Duodenal mucosa (tissue), 2 donors: ENCODE results near the gene CALB2.

Experiments
- H3K27ac ChIP-seq: one replicate; pipeline ENCODE4 v1.7.0; 2013; ENCODE audit warnings: low read depth, low read length
- H3K27me3 ChIP-seq, 2 donors: one replicate each; pipeline ENCODE4 v1.7.0; 2013; ENCODE audit warnings: low read length in 2 of 2, control low read depth in 1 of 2; ENCODE audit not compliant: insufficient read depth in 2 of 2, control insufficient read depth in 1 of 2
- H3K36me3 ChIP-seq, 2 donors: one replicate each; pipeline ENCODE4 v1.7.0; 2013; ENCODE audit warnings: low read length in 2 of 2, control low read depth in 1 of 2; ENCODE audit not compliant: insufficient read depth in 2 of 2, control insufficient read depth in 1 of 2
- H3K4me1 ChIP-seq, 2 donors: one replicate each; pipeline ENCODE4 v1.7.0; 2013; ENCODE audit warnings: low read length in 2 of 2, control low read depth in 1 of 2; ENCODE audit not compliant: insufficient read depth in 2 of 2, control insufficient read depth in 1 of 2
- H3K4me3 ChIP-seq, 2 donors: one replicate each; pipeline ENCODE4 v1.7.0; 2013; ENCODE audit warnings: low read length in 2 of 2, low read depth in 1 of 2
- H3K9ac ChIP-seq, 2 donors: one replicate each; pipeline ENCODE4 v1.7.0; 2013; ENCODE audit warnings: low read length in 2 of 2, low read depth in 1 of 2
- H3K9me3 ChIP-seq, 2 donors: one replicate each; pipeline ENCODE4 v1.7.0; 2013; ENCODE audit warnings: low read length in 2 of 2, control low read depth in 1 of 2; ENCODE audit not compliant: control insufficient read depth in 1 of 2

CALB2 gene

GRCh38 chr16:71364133-71364681 is 5.7 kb downstream of the CALB2 start:
- Histone ChIP-seq H3K27ac (no peak overlapping the region), H3K27me3 (peaks cover 3 to 6% of the 10 kb centered on the region in 2 donors), H3K4me3 (no peak overlapping the region), H3K4me1 (no peaks in the 10 kb centered on the region), H3K9ac (no peak overlapping the region), H3K36me3 (no peaks in the 10 kb centered on the region), H3K9me3 (no peaks in the 10 kb centered on the region)

GRCh38 chr16:71365021-71365420 is 6.5 kb downstream of the CALB2 start:
- Histone ChIP-seq H3K4me1 (no peaks in the 10 kb centered on the region), H3K9ac (no peak overlapping the region), H3K27ac (no peak overlapping the region), H3K4me3 (no peak overlapping the region), H3K27me3 (peaks cover 0 to 3% of the 10 kb centered on the region in 2 donors), H3K9me3 (no peaks in the 10 kb centered on the region), H3K36me3 (no peaks in the 10 kb centered on the region)

- Histone ChIP-seq H3K4me1 (no peaks in the 10 kb centered on the region), H3K36me3 (no peaks in the 10 kb centered on the region), H3K27ac (no peak overlapping the region), H3K9ac (no peak overlapping the region), H3K9me3 (no peaks in the 10 kb centered on the region), H3K4me3 (no peak overlapping the region), H3K27me3 (no peaks in the 10 kb centered on the region)
Observed at GRCh38 chr16:71367241-71367976, 8.9 kb downstream of the CALB2 start.

- Histone ChIP-seq H3K4me1 (no peaks in the 10 kb centered on the region), H3K36me3 (no peaks in the 10 kb centered on the region), H3K4me3 (no peak overlapping the region), H3K9ac (no peak overlapping the region), H3K27me3 (no peaks in the 10 kb centered on the region), H3K27ac (no peak overlapping the region), H3K9me3 (no peaks in the 10 kb centered on the region)
Observed at GRCh38 chr16:71368958-71369357, 10.4 kb downstream of the CALB2 start.

GRCh38 chr16:71369494-71369893 is 11.0 kb downstream of the CALB2 start:
- no peak overlapping the region for H3K9ac ChIP-seq

GRCh38 chr16:71371237-71371636 is 12.7 kb downstream of the CALB2 start:
- Histone ChIP-seq H3K27me3 (no peaks in the 10 kb centered on the region), H3K27ac (no peak overlapping the region), H3K9me3 (no peaks in the 10 kb centered on the region), H3K36me3 (no peaks in the 10 kb centered on the region), H3K4me3 (no peak overlapping the region), H3K9ac (no peak overlapping the region), H3K4me1 (no peaks in the 10 kb centered on the region)

More at GRCh38 chr16:71369494-71369893, 11.0 kb downstream of the CALB2 start:
- no peaks in the 10 kb centered on the region for H3K9me3 ChIP-seq
- no peak overlapping the region for H3K4me3 ChIP-seq
- H3K36me3 ChIP-seq = no peaks in the 10 kb centered on the region
- no peak overlapping the region for H3K27ac ChIP-seq
- H3K4me1 ChIP-seq = no peaks in the 10 kb centered on the region
- no peaks in the 10 kb centered on the region for H3K27me3 ChIP-seq

- Histone ChIP-seq H3K9me3 (no peaks in the 10 kb centered on the region), H3K27ac (no peak overlapping the region), H3K36me3 (no peaks in the 10 kb centered on the region), H3K9ac (no peak overlapping the region), H3K4me3 (no peak overlapping the region), H3K27me3 (no peaks in the 10 kb centered on the region), H3K4me1 (no peaks in the 10 kb centered on the region)
Observed at GRCh38 chr16:71373073-71373472, 14.6 kb downstream of the CALB2 start.

- Histone ChIP-seq H3K9ac (no peak overlapping the region), H3K9me3 (no peaks in the 10 kb centered on the region), H3K4me3 (no peak overlapping the region), H3K4me1 (no peaks in the 10 kb centered on the region), H3K27me3 (peaks cover 3 to 5% of the 10 kb centered on the region in 2 donors), H3K36me3 (no peaks in the 10 kb centered on the region), H3K27ac (no peak overlapping the region)
Observed at GRCh38 chr16:71376465-71377157, 18.1 kb downstream of the CALB2 start.

- Histone ChIP-seq H3K9ac (no peak overlapping the region), H3K9me3 (no peaks in the 10 kb centered on the region), H3K27me3 (peaks cover 3 to 5% of the 10 kb centered on the region in 2 donors), H3K27ac (no peak overlapping the region), H3K36me3 (no peaks in the 10 kb centered on the region), H3K4me3 (no peak overlapping the region), H3K4me1 (no peaks in the 10 kb centered on the region)
Observed at GRCh38 chr16:71379711-71380110, 21.2 kb downstream of the CALB2 start.

GRCh38 chr16:71380831-71381230 is 22.3 kb downstream of the CALB2 start:
- Histone ChIP-seq H3K27ac (no peak overlapping the region), H3K9ac (no peak overlapping the region), H3K4me1 (no peaks in the 10 kb centered on the region), H3K9me3 (no peaks in the 10 kb centered on the region), H3K36me3 (no peaks in the 10 kb centered on the region), H3K4me3 (no peak overlapping the region), H3K27me3 (peaks cover 3 to 5% of the 10 kb centered on the region in 2 donors)
